DLD1 (cell line): ENCODE results near the gene GGTA1.

Experiments
- in situ Hi-C: cut with HindIII; loops from 2 replicates; pipeline ENCODE4 v1.10.0; 2017; ENCODE audit warnings: low sequenced_read_pairs

GGTA1 gene

DNA sequence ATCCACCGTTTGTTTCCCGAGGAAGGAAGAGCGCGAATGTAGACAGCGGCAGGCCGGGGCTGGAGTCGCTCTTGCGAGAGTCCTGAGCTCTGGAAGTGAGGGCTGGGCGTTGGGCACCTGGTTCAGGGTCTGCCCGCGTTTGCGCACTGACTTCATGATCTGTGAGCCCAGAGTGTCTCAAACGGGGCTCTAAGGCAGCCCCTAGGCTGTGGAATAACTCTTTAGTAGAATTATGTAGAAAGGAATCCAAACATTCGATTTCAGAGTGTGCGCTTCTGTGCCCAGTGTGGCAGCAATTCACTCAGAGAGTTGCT is 478 bp upstream of the GGTA1 start:
- in situ Hi-C loops, result no loop called here

DNA sequence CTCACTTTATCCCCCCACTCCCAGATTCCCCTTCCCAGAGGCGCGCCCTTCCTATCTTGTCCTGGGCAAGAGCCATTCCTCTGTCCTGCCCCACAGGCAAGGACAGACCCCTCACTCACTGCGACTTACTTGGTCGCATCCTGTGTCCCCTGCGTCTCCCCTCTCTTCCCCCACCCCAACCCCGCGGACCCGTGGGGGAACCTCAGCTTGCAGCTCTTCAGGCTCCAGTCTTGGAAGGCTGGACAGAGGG is 542 bp downstream of the GGTA1 start:
- in situ Hi-C loops, result no loop called here

DNA sequence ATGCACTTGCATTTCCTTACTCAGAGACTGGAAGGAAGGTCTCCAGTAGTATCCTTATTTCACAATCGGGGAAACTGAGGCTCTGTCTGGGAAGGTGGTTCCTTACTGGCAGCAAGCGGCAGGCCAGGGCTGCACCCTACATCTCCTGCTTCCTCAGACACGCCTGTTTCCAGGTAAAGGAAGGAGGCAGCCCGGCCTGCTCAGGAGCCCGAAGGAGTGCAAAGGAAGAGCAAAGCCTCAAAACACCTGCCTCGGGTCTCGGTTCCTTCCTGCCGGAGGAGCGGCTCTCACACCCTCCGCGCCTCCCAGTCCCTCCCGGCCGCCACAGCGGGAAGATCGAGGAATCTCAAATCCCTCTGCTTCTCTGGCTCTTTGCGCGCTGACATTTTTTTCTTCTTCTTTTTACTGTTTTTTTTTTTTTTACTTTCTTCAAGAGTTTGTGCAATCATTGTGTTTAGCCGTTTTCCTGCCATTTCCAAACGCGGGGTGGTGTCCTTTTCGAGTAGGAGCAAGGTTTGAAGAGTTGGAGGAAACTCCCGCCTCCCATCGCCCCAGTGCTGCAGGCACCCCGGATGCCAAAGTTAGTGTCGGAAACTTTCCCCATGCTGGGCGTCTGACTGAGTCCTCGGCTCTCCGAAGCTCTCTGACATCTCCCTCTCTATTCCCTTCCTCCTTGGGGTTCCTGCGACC is 1.0 kb downstream of the GGTA1 start:
- in situ Hi-C loops, result no loop called here

DNA sequence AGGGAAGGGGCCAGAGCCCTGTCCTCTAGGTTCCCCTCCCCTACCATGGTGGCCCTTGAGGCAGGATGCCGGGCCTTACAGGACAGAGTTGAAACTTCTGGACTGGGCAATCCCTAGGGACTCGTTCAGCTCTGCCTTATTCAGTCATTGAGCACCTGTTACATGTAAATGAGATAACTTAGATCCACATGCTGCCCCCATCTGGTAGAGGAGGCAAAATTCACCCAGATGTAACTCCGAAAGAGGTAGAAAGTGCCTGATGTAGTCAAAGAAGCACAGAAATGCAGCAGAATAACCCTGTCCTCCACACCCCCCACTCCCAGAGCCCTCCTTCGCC is 1.5 kb downstream of the GGTA1 start:
- in situ Hi-C loops, result no loop called here

DNA sequence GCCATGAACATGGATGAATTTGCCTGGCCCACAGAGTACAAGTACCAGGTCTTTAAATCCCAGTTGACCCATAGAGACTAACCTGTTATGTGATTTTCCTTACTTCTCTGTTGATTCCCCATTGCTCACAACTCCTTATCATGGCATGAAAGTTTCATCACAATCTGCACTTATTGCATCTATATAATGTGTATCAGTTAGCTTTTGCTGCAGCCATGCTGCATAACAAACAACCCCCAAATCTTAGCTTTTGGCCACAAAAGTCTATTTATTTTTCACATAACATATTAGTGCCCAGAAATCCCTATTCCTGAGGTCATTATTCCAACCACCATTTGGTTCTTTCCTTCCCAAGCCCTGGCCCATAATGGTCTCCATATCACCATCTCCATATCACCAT is 3.7 kb downstream of the GGTA1 start:
- in situ Hi-C loops, result no loop called here

DNA sequence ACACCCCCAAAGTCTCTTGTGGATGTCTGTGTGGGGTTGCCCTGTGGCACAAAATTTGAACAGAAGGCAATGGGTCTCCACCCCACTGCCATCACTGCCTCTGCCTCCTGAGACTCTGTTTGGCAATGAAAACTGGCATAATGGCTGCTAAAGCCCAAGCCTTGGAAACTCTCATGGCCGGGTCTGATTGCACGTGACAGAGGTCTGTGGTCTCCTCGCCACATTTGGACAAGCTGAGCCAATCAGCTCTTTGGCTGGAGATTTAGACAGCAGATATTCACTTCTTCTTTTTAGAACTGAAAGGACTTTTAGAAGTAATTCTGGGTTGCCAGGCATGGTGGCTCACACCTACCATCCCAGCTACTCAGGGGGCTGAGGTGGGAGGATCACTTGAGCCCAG is 5.5 kb downstream of the GGTA1 start:
- in situ Hi-C loops, result no loop called here

DNA sequence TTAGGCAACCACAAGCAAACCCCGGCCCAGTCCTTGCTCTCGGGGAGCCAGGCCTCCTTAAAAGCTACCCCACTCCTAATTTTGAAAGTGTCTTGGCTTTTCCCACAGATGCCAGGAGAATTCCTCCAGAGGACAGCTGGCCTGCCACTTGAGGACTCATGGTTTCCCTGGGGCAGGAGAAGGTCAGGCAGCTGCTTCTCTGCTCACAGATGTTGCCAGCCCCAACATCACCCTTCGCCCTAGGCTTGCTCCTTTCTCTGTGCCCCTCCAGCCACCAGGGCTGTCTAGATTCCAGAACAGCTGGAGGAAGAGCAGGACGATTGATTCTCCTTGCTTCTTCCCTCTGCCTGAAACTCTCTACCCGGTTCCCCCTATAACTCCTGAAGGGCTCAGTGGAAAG is 8.5 kb downstream of the GGTA1 start:
- in situ Hi-C loops, result no loop called here

DNA sequence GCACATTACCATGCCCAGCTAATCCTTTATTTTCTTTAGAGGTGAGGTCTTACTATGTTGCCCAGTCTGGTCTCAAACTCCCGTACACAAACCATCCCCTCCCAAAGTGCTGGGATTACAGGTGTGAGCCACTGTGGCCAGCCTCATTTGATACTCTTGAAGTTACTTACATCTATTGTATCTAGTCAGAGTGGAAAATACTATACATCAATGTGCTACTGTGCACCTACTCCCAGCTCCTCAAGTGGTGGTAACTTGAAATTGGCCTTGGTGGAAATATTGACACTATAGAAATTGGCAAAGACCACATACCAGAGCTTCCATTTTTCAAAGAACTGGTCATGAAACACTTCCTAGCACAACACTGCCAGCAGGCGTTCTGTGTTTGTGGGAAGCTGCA is 10.3 kb downstream of the GGTA1 start:
- in situ Hi-C loops, result no loop called here

DNA sequence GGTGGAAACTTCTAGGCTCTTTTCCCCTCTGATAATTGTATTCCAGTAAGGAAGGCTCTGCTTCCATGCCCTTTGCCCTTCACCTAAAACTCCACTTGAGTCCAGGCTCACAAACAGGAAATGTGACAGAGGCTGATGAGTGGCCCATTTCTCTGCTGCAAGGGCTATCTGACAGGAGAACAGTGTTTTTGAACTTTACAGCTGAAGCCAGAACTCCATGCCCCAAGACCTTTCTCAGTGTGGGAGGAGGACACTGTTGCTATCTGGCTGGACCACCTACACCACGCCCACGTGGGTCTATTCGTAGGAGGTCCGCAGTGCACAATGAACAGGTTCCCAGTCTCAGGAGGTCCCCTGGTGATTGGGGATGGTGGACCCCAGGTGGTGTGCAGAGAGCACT is 13.6 kb downstream of the GGTA1 start:
- in situ Hi-C loops, result no loop called here

DNA sequence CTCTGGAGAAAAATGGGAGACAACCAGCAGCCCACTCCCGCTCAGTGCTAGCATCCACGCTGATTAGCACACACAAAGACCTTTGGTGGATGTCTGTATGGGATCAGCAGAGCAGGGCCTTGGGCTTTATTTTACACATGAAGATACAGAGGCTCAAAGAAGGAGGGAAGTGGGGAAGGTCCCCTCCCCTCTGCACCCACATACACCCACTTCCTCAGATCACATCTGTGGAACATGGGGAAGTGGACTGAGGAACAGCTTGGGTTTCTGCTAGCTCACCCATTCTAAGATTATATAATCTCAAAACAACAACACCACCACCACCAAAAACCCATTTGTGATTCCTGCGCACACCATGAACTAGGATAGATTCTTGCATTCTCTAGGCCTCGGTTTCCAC is 14.0 kb downstream of the GGTA1 start:
- in situ Hi-C loops, result no loop called here

DNA sequence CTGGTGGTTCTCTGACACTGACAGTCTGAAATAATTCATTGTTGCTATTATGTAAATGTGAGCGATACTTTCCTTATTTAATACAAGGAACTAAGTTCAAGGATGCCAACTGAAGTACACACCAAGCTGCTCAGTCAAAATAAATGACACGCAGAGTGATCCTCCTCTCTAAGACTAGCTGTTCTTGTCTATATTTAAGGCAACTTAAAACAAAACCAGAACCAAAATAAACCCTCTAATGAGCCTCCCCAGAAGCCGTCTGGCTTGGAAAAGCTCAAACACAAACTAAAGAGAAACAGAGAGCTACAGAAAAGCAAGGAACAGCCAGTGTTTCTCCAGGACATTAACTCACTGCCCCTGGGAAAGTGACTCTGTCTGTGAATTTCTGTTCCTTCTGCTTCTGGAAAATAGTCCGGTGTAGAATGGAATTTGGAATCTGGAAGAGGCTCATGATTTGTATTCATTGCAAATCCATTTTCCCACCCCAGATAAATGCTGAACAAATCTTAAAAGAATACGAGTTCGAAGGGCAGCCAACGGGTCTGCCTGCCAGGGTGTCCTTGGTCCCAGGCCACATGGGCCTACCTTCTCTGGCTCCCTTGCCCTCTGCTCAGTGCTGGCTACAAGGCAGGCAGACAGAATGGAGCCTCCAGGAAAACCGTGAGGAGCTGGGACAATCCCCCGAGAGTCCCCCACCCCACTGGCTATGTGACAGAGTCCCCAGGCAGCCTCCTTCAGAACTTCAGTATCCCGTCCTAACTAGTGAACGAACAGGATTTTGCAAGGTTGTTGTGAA is 14.8 kb downstream of the GGTA1 start:
- in situ Hi-C loops, result no loop called here

DNA sequence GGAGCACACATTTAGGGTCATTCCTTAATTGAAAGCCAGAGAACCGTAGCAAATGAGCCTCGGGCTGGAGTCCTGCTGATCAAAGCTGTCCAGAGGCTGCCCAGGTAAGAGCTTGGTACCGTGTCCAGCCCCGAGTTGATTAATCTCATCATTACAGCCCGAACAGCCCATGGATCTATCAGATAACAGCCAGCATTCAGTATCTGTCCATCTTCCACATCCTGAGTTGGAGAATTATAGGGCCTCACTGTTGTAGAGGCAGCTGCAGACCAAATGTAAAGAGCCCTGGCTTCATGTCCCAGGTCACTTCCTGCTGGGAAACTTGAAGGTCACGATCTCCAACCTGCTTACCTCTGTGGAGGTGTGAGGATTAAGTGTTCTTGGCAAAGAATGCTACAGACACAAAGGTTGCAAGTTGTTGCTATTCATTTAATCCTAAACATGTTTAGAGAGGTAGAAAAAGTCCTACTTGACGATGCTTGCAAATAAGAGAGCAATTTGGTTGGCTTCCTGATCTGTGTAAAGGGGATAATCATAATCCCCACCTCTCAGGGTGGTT is 16.1 kb downstream of the GGTA1 start:
- in situ Hi-C loops, result no loop called here

DNA sequence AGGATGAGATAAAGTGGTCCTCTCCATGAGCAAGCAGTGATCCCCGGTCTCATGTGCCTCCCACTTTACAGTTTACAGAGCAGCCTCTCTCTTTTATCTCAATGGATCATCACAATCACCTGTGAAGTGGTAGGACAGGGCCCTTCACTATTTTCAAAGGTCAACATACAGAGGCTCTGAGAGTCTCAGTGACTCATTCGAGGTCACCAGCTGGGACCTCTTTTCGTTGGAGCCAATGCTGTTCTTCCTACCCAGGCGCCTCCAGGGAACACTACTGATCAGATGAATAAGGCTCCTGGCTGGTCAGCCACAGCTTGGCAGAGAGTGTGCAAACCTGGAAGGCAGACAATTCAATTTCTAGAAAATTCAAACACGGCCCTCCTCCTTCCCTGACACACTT is 16.6 kb downstream of the GGTA1 start:
- in situ Hi-C loops, result no loop called here

DNA sequence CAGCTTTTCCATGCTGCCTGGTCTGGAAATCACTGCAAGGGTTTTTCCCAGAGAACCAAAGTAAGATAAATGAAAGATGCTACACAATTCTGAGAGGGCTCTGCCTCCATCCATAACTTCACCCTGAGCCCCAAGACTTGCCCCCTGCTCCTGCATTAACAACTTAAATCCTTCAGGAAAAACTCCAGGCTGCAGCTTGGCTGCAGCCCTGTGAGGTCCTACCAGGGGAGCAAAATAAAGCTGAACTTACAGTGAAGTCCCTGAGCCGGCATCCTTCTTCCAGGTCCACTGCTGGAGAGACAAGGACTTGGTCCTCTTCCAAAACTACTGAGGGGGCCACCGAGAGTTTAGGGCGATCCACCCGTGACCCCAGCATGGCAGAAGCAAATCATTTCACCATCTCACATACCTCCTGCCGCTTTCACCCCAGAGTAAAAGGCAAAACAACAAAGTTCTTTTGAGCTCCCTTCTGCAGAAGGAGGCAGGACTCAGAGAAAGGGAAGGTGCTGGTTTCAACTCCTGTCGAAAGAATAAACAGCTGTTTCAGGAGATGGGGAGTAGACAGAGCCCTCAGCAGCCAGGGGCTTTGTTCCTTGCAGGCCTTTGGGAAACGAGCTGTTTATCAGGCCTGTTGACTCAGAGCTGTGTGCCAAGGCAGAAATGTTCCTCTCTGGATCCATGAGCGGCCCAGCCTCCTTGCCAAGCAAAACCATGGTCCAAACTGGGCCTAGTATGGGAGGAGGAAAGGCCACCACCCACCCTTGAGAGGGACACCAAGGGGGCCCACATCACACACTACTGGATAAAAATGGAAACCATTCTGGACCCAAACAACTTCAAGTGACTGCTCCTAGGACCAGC is 20.6 kb downstream of the GGTA1 start:
- in situ Hi-C loops, result no loop called here

DNA sequence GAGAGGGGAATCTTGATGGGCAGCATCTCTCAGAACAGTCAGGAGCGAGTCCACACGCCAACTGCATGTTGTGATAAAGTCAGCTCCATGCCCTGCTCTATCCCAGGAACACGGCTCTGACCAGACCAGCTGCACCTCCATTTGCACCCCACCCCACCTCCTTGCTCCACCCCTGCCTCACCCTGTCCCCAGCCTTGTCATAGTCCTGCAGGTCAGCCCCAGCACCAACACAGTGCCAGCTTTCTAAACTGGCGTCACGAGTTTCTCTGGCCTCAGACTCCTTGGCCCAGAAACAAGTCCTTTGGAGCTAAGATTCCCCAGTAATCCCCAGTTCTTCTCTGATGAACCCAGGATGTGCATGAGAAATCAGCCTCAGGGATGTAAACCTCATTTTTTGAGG is 23.5 kb downstream of the GGTA1 start:
- in situ Hi-C loops, result no loop called here

DNA sequence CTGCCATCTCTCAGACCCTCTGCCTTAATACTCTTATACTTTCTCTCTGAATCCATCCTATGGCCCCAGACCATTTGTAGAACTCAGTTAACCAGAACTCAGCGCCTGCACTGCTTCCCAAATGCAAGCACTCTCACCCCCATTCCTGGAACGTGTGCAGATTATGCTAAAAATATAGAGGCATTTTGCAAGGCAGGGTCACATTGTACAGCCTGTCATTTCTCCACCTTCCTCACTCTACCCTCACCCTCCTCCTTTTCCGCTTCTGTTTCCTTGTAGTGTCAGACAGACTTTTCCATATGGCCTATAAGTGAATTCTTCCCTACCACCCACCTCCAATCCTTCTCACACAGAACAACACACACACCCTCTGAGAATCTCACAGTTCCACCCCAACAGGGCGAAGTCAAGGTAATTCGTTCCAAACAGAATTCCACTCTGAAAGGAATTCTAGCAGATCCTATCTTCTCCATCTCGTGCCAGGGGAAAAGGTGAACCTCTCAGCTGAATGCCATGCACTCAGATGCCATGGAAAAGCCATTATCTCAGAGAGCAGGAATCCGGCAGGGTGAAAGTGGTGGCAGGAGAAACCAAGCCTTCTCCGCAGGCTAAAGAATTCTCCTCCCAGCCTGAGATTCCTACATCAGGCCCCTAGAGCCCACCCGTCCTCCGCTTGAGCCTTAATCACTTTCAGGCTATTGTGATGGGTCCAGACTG is 25.3 kb downstream of the GGTA1 start:
- in situ Hi-C loops, result no loop called here

DNA sequence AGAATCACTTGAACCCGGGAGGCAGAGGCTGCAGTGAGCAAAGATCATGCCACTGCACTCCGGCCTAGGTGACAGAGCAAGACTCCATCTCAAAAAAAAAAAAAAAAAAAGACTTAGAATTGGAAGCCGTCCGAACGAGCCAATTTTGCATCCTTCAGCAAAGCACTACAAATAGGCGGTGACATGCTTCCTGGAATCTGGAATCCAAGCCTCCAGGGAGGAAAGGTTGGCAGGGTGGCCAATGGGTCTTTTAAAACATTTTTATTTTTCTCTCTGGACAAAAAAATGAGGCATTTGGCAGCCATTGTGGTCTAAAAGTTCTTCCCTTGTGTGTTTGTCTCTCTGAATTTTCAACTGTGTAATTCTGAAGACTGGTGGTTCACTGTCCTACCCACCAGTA is 26.4 kb downstream of the GGTA1 start:
- in situ Hi-C loops, result no loop called here

DNA sequence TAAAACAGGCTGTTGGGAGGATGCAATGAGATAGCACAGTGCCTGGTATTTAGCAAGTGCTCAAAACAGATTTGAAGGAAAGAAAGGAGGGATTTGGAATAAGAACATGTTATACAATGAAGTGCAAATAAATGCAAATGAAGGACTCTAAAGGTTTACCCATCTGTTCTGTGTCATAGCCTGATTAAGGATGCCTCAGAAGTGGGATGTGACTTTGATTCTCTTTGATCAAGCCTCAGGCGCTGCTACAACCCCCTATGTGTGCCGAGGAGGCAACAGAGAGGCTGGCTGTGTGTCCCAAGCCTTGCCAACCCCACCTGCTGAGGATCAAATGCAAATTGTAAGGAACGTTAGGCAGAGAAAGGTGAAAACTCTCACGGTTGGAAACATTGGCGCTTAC is 27.2 kb downstream of the GGTA1 start:
- in situ Hi-C loops, result no loop called here

DNA sequence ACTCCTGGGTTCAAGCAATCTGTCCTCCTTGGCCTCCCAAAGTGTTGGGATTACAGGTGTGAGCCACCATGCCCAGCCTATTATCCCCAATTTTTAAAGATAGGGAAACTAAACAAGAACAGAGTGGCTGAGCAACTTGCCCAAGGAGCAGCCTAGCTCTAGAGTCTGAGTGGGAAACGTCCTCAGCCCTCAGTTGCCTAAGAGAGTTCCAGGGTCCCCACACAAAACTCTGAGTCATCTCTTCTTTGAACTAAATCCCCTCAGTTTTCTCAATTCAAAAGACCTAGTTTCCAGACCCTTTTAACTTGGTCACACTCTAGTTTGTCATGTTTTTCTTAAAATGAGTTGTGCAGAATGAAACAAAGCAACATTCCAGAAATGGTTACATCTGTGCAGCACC is 33.5 kb downstream of the GGTA1 start:
- in situ Hi-C loops, result no loop called here

DNA sequence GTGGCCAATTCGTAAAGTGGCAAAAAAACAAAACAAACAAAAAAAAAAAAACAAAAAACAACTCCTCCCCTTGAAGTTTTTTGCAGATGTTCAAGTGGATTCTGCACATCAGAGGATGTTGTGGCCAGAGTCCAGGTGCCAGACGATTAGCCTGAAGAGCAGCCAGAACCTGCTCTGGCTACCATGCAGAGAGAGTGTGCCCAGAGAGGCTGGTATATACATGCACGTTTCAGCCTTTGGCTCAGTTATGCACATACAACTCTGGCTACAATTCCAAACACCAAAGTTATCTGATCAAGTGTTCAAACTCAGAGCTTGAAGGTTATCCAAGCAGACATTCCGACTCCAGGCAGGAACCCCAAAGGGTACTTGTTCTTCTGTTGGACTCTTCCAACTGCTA is 34.7 kb downstream of the GGTA1 start:
- in situ Hi-C loops, result no loop called here

DNA sequence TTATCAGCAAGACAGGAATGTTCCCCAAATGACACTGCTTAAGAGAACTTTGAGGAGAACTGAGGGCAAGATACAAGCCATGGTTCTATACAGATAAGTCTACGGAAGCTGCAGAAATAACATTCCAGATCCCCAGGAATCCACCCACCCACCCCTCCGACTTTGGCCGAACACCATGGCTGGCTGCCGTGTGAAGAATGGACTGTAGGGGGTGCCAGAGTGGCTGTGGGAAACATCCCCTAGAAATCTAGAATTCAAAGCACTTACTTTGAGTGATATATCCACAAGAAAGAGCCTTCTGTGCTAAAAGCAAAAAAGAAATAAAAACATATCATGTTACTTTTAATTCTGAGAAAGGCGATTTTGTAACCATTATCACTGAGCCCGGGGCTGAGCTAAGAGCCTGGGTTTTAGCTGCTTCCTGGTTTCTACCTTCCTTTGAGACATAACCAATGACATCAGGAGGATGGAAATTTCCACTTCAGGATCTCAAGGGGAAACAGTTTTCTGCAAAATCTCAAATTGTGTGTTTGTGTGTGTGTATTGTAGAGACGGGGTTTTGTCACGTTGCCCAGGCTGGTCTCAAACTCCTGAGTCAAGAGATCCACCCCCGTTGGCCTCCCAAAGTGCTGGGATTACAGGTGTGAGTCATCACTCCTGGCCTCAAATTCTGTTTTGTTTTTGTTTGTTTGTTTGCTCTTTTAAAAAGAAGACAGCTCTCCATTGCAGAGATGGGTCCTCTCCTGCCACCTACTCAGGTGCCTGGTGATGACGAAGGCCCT is 36.4 kb downstream of the GGTA1 start:
- in situ Hi-C loops, result no loop called here
